MM.1S (cell line): ENCODE data around the gene KAT6B.

ENCODE experiments used
- DNase-seq: peaks from one replicate; pipeline ENCODE4 v3.0.0-alpha.2; 2015
- H2AFZ ChIP-seq: fragments of 300-600 bp; sonication (generic); 2 replicates; pipeline ENCODE4 v1.6.0; 2016; ENCODE audit warnings: antibody characterized with exemption, low read length
- H3F3A ChIP-seq: fragments of 300-600 bp; sonication (generic); 2 replicates; pipeline ENCODE4 v1.6.1; 2016; ENCODE audit warnings: mild to moderate bottlenecking, antibody characterized with exemption, low read length, moderate library complexity, mixed read lengths; ENCODE audit not compliant: insufficient read depth
- H3K27ac ChIP-seq: fragments of 300-600 bp; sonication (generic); 2 replicates; pipeline ENCODE4 v1.5.1; 2016; ENCODE audit warnings: mild to moderate bottlenecking, low read length
- H3K27me3 ChIP-seq: fragments of 300-600 bp; sonication (generic); replicated peaks from 2 replicates; pipeline ENCODE4 v1.6.0; 2016; ENCODE audit warnings: low read length; ENCODE audit not compliant: insufficient read depth
- H3K36me3 ChIP-seq: fragments of 300-600 bp; sonication (generic); replicated peaks from 2 replicates; pipeline ENCODE4 v1.6.1; 2016; ENCODE audit warnings: mild to moderate bottlenecking, low read length, mixed read lengths; ENCODE audit not compliant: insufficient read depth
- H3K4me1 ChIP-seq: fragments of 300-600 bp; sonication (generic); 2 replicates; pipeline ENCODE4 v1.6.1; 2016; ENCODE audit warnings: low read length, mixed read lengths
- H3K4me2 ChIP-seq: fragments of 300-600 bp; sonication (generic); 2 replicates; pipeline ENCODE4 v1.6.0; 2016; ENCODE audit warnings: low read depth, low read length
- H3K4me3 ChIP-seq: fragments of 300-600 bp; sonication (generic); 2 replicates; pipeline ENCODE4 v1.5.1; 2016; ENCODE audit warnings: low read length, mixed read lengths
- H3K79me2 ChIP-seq: fragments of 300-600 bp; sonication (generic); 2 replicates; pipeline ENCODE4 v1.6.1; 2016; ENCODE audit warnings: mixed run types, low read length, mixed read lengths
- H3K9ac ChIP-seq: fragments of 300-600 bp; sonication (generic); 2 replicates; pipeline ENCODE4 v1.6.1; 2016; ENCODE audit warnings: low read length, mixed read lengths
- H3K9me2 ChIP-seq: fragments of 300-600 bp; sonication (generic); replicated peaks from 2 replicates; pipeline ENCODE4 v1.6.1; 2016; ENCODE audit warnings: mild to moderate bottlenecking, low read length, mixed read lengths; ENCODE audit not compliant: insufficient read depth
- H3K9me3 ChIP-seq: fragments of 300-600 bp; sonication (generic); replicated peaks from 2 replicates; pipeline ENCODE4 v1.6.1; 2016; ENCODE audit warnings: mild to moderate bottlenecking, low read length, mixed read lengths; ENCODE audit not compliant: insufficient read depth
- H4K20me1 ChIP-seq: fragments of 300-600 bp; sonication (generic); 2 replicates; pipeline ENCODE4 v1.6.1; 2016; ENCODE audit warnings: mild to moderate bottlenecking, low read length, moderate library complexity, mixed read lengths; ENCODE audit not compliant: insufficient read depth
- EZH2 ChIP-seq: fragments of 300-600 bp; sonication (generic); optimal IDR thresholded peaks from 2 replicates; pipeline ENCODE3; 2017; ENCODE audit warnings: low read depth, mild to moderate bottlenecking, antibody characterized with exemption, low read length, mixed read lengths
- EZH2phosphoT487 ChIP-seq: fragments of 300-600 bp; sonication (generic); IDR thresholded peaks from 2 replicates; pipeline ENCODE4 v1.6.1; 2018; ENCODE audit warnings: antibody characterized with exemption, low read length
- TF ChIP-seq, protein P1 (sequence below): fragments of 300-600 bp; sonication (generic); IDR thresholded peaks from 2 replicates; pipeline ENCODE4 v1.5.1; 2016; ENCODE audit warnings: antibody characterized with exemption, low read length, mixed read lengths

KAT6B gene

DNA sequence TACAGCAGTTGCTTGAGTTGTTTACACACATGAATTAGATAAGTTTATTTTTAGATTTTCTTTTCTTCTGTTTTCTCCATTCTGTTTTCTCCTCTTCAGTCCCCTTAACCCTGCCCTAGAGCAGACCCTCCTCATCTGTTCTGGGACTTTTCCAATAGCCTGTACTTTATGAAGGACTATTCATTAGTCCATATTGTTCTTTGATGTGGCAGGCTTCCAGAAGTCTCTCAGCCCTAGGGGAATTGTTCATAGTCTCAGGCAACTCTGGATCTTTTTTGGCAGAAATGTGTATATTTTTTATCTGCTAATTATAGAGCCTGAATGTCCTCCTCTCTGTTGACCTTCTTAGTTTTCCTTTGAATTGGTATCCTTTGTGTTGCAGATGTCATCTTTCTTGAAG, 25.4 kb downstream of the KAT6B start:
- DNase-seq, result no peak
- H3K4me2 ChIP-seq, result no peak overlapping the region
- no peak overlapping the region for H3K9ac ChIP-seq
- no peak overlapping the region for H3K27ac ChIP-seq
- no peaks in the 10 kb centered on the region for H3K9me2 ChIP-seq
- no peaks in the 10 kb centered on the region for H3K36me3 ChIP-seq
- H3K4me3 ChIP-seq, result no peak overlapping the region
- no peaks in the 10 kb centered on the region for H3K27me3 ChIP-seq
- no peak overlapping the region for H2AFZ ChIP-seq
- H3F3A ChIP-seq, result peaks cover 7% of the 10 kb centered on the region; the same call in 1 of the 2 replicates
- H3K79me2 ChIP-seq, result peaks cover 75% of the 10 kb centered on the region
- H3K9me3 ChIP-seq, result no peaks in the 10 kb centered on the region
- H4K20me1 ChIP-seq, result no peaks in the 10 kb centered on the region
- TF ChIP-seq EZH2phosphoT487, result no peak
- H3K4me1 ChIP-seq, result peaks cover 15% of the 10 kb centered on the region

- Histone ChIP-seq H3K79me2 (peaks cover 79% of the 10 kb centered on the region), H3K4me3 (no peak overlapping the region), H3K9ac (no peak overlapping the region), H3K4me2 (no peak overlapping the region), H3F3A (peaks cover 7% of the 10 kb centered on the region; the same call in 1 of the 2 replicates), H3K27me3 (no peaks in the 10 kb centered on the region), H2AFZ (no peak overlapping the region), H3K4me1 (peaks cover 15% of the 10 kb centered on the region), H3K27ac (no peak overlapping the region), H4K20me1 (no peaks in the 10 kb centered on the region), H3K9me2 (no peaks in the 10 kb centered on the region), H3K9me3 (no peaks in the 10 kb centered on the region), H3K36me3 (no peaks in the 10 kb centered on the region)
- no peak for DNase-seq
- TF ChIP-seq EZH2phosphoT487 (no peak), EZH2 (no peak)
- TF ChIP-seq, protein P1, sequence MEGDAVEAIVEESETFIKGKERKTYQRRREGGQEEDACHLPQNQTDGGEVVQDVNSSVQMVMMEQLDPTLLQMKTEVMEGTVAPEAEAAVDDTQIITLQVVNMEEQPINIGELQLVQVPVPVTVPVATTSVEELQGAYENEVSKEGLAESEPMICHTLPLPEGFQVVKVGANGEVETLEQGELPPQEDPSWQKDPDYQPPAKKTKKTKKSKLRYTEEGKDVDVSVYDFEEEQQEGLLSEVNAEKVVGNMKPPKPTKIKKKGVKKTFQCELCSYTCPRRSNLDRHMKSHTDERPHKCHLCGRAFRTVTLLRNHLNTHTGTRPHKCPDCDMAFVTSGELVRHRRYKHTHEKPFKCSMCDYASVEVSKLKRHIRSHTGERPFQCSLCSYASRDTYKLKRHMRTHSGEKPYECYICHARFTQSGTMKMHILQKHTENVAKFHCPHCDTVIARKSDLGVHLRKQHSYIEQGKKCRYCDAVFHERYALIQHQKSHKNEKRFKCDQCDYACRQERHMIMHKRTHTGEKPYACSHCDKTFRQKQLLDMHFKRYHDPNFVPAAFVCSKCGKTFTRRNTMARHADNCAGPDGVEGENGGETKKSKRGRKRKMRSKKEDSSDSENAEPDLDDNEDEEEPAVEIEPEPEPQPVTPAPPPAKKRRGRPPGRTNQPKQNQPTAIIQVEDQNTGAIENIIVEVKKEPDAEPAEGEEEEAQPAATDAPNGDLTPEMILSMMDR, result no peak
Observed at GRCh38 chr10:74852381-74852780, 26.0 kb downstream of the KAT6B start.

DNA sequence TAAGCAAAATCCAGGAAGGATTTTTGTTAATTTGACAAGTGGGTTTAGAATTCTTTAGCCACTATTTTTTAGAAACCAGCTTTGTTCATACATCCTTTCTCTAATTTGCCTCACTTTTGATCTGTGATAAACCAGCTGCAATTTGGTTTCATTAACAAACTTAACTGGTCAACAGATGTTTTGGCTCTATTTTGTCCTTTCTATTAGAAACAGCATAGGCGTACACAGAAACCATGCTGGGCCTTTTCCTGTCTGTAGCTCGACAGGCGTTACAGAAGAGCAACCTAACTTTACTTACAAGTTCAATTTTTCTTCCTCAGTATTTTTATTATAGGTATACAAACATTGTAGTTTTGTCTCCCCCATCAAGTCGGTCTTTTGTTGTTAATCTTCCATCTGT, 28.2 kb downstream of the KAT6B start:
- Histone ChIP-seq H3K27ac (peak overlapping the region; percentile 51; the same call in 1 of the 2 replicates), H3K4me1 (peaks cover 15% of the 10 kb centered on the region), H3K4me3 (no peak overlapping the region; the same call in 1 of the 2 replicates), H4K20me1 (no peaks in the 10 kb centered on the region), H3K9me3 (no peaks in the 10 kb centered on the region), H3K4me2 (peak overlapping the region; percentile 30), H3K27me3 (no peaks in the 10 kb centered on the region), H3F3A (peaks cover 7% of the 10 kb centered on the region; the same call in 1 of the 2 replicates), H3K9me2 (no peaks in the 10 kb centered on the region), H3K36me3 (no peaks in the 10 kb centered on the region), H3K79me2 (peaks cover 81% of the 10 kb centered on the region), H2AFZ (no peak overlapping the region), H3K9ac (peak overlapping the region; percentile 9; the same call in 1 of the 2 replicates)
- TF ChIP-seq, protein P1, result no peak
- TF ChIP-seq EZH2phosphoT487, result no peak
- DNase-seq, result peak; percentile 38

DNA sequence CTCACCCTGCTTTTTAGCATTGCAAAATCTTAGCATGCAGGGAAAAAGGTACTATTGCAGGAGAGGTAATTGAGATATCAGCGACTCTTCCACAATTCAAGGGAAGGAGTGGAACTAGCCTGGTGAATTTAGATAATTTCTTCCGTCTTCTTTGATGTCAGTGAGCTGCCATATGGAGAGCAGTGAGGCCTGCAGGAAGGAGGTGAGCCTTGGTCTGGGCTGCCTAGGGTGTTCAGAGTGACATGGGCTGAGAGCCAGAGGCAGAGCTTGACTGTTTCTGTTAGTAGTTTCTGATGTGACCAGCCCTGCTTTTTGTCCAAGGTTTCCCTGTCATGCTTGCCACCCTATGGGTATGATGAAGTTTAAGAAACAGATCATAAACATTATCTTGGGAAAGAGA, 28.6 kb downstream of the KAT6B start:
- peaks cover 15% of the 10 kb centered on the region for H3K4me1 ChIP-seq
- no peak overlapping the region for H3K4me3 ChIP-seq
- no peak overlapping the region for H2AFZ ChIP-seq
- H4K20me1 ChIP-seq, result no peaks in the 10 kb centered on the region
- peak overlapping the region; percentile 9; the same call in 1 of the 2 replicates for H3K9ac ChIP-seq
- peak overlapping the region; percentile 51; the same call in 1 of the 2 replicates for H3K27ac ChIP-seq
- peaks cover 81% of the 10 kb centered on the region for H3K79me2 ChIP-seq
- H3K27me3 ChIP-seq, result no peaks in the 10 kb centered on the region
- no peaks in the 10 kb centered on the region for H3K9me2 ChIP-seq
- peak overlapping the region; percentile 30; the same call in 1 of the 2 replicates for H3K4me2 ChIP-seq
- DNase-seq, result peak; percentile 37
- TF ChIP-seq, protein P1, result no peak
- H3K9me3 ChIP-seq, result no peaks in the 10 kb centered on the region
- H3F3A ChIP-seq, result peaks cover 7% of the 10 kb centered on the region; the same call in 1 of the 2 replicates
- no peaks in the 10 kb centered on the region for H3K36me3 ChIP-seq
